Uterus (tissue), 4 donors: ENCODE data around the gene VIT. TPM values are rescaled to one million over a fixed set of nuclear protein-coding genes. Genes with fewer than 3 reads are reported as not detected.

Experiments used
- DNase-seq, 2 donors: peaks; one replicate each; pipeline ENCODE4 v3.0.0-alpha.2; 2019 to 2020
- H3K27ac ChIP-seq, 2 donors: fragments of 200-600 bp; sonication (generic); 1 replicate in 1 of 2; 2 replicates in 1 of 2; pipeline ENCODE4 v1.5.1; 2016 to 2018
- H3K27me3 ChIP-seq, 2 donors: fragments of 200-600 bp; sonication (generic); one replicate each; pipeline ENCODE4 v1.5.1; 2018 to 2019; ENCODE audit warnings: control low read depth in 1 of 2
- H3K36me3 ChIP-seq, 2 donors: fragments of 200-600 bp; sonication (generic); one replicate each; pipeline ENCODE4 v1.5.1; 2019; ENCODE audit warnings: control low read depth in 1 of 2
- H3K4me1 ChIP-seq, 2 donors: fragments of 200-600 bp; sonication (generic); one replicate each; pipeline ENCODE4 v1.5.1; 2018 to 2019; ENCODE audit warnings: control low read depth in 1 of 2
- H3K4me3 ChIP-seq, 2 donors: fragments of 200-600 bp; sonication (generic); 1 replicate in 1 of 2; 2 replicates in 1 of 2; pipeline ENCODE4 v1.5.1; 2018 to 2019; ENCODE audit warnings: mild to moderate bottlenecking in 1 of 2
- H3K9me3 ChIP-seq, 2 donors: fragments of 200-600 bp; sonication (generic); one replicate each; pipeline ENCODE4 v1.5.1; 2019; ENCODE audit warnings: control low read depth in 1 of 2
- CTCF ChIP-seq, 4 experiments: fragments of 200-600 bp in 2 of 4; fragments of 450-650 bp in 2 of 4; sonication (generic) in 2 of 4; IDR thresholded peaks; one replicate each; pipeline ENCODE4 v1.5.1; 2016 to 2019; ENCODE audit warnings: antibody characterized with exemption in 4 of 4, mild to moderate bottlenecking in 2 of 4, moderate library complexity in 1 of 4
- POLR2A ChIP-seq, 2 donors: fragments of 450-650 bp; IDR thresholded peaks; one replicate each; pipeline ENCODE4 v1.6.1; 2016; ENCODE audit warnings: antibody characterized with exemption in 2 of 2, mild to moderate bottlenecking in 1 of 2, moderate library complexity in 1 of 2
- intact Hi-C: fragments of 100-400 bp; cut with DNase I; formaldehyde crosslinking; loops from one replicate; pipeline ENCODE4 v1.15.1; 2023; ENCODE audit warnings: low total_unique reads
- total RNA-seq, 4 donors: library from RNA; depleted of rRNA in 3 of 4; stranded (reverse); fragments of >200 nt in 3 of 4; gene quantifications; one replicate each; pipeline versions ENCODE4 v1.1.0 to v1.2.4, GENCODE V29; 2014 to 2023
- donor health status: DM: yes; HTN: yes; CAD: no.

VIT gene
- total RNA-seq, 4 donors from 2014 or later, result 0.26 to 6.2 (median 2.8) TPM

- Histone ChIP-seq H3K27ac (no peak overlapping the region), H3K36me3 (no peaks in the 10 kb centered on the region), H3K27me3 (no peaks in the 10 kb centered on the region), H3K4me3 (no peak overlapping the region), H3K4me1 (no peaks in the 10 kb centered on the region), H3K9me3 (no peaks in the 10 kb centered on the region)
- TF ChIP-seq CTCF (IDR thresholded peaks at IDR 0.05) (no peak), POLR2A (IDR thresholded peaks at IDR 0.05) (no peak)
- intact Hi-C loops, result no loop called here
- no peak for DNase-seq
These were observed 6.3 kb downstream of the VIT start for GRCh38 chr2:36702781-36703180.

- H3K27ac ChIP-seq, result no peak overlapping the region
- no peak overlapping the region for H3K4me3 ChIP-seq
- DNase-seq, result no peak
- no peaks in the 10 kb centered on the region for H3K27me3 ChIP-seq
- intact Hi-C loops, result no loop called here
- H3K9me3 ChIP-seq, result no peaks in the 10 kb centered on the region
- no peaks in the 10 kb centered on the region for H3K4me1 ChIP-seq
- no peak for TF ChIP-seq CTCF (IDR thresholded peaks at IDR 0.05)
- no peak for TF ChIP-seq POLR2A (IDR thresholded peaks at IDR 0.05)
- no peaks in the 10 kb centered on the region for H3K36me3 ChIP-seq
These were observed 8.1 kb downstream of the VIT start for GRCh38 chr2:36704475-36705150.

GRCh38 chr2:36705326-36706020, 9.0 kb downstream of the VIT start:
- no peak for DNase-seq
- no peaks in the 10 kb centered on the region for H3K4me1 ChIP-seq

GRCh38 chr2:36706021-36706876, 9.7 kb downstream of the VIT start:
- intact Hi-C loops, result no loop called here
- Histone ChIP-seq H3K27ac (no peak overlapping the region), H3K9me3 (no peaks in the 10 kb centered on the region), H3K27me3 (no peaks in the 10 kb centered on the region), H3K4me1 (no peaks in the 10 kb centered on the region), H3K4me3 (no peak overlapping the region), H3K36me3 (no peaks in the 10 kb centered on the region)
- DNase-seq, result no peak
- TF ChIP-seq CTCF (IDR thresholded peaks at IDR 0.05) (no peak), POLR2A (IDR thresholded peaks at IDR 0.05) (no peak)

More at GRCh38 chr2:36705326-36706020, 9.0 kb downstream of the VIT start:
- H3K36me3 ChIP-seq, result no peaks in the 10 kb centered on the region
- H3K4me3 ChIP-seq, result no peak overlapping the region
- H3K27ac ChIP-seq, result no peak overlapping the region
- intact Hi-C loops, result no loop called here
- TF ChIP-seq POLR2A (IDR thresholded peaks at IDR 0.05) (no peak), CTCF (IDR thresholded peaks at IDR 0.05) (no peak)
- H3K9me3 ChIP-seq, result no peaks in the 10 kb centered on the region
- no peaks in the 10 kb centered on the region for H3K27me3 ChIP-seq
